NCI-H2081 treated with DMSO at 0.1 percent for 48 hours (cell line): ENCODE results near the gene TTLL8.
"Not testable (repeated sequence)": the region's sequence is repeated elsewhere in the genome, so short reads cannot be mapped to it uniquely, and the experiment has no call there.

ENCODE experiments used
- DNase-seq: peaks from one replicate; lab custom pipeline; 2025; lab: John Stamatoyannopoulos, UW

Gene TTLL8

GRCh38 chr22:49983148-49984042, 74.7 kb downstream of the TTLL8 start:
- DNase-seq: no peak

GRCh38 chr22:49981799-49982198, 76.3 kb downstream of the TTLL8 start:
- DNase-seq: not testable (repeated sequence)

GRCh38 chr22:49979587-49980264, 78.4 kb downstream of the TTLL8 start:
- no peak for DNase-seq

- no peak for DNase-seq
Observed at GRCh38 chr22:49977578-49977977, 80.5 kb downstream of the TTLL8 start.

GRCh38 chr22:49976439-49977175, 81.5 kb downstream of the TTLL8 start:
- DNase-seq: no peak

GRCh38 chr22:49975543-49976389, 82.3 kb downstream of the TTLL8 start:
- no peak for DNase-seq

GRCh38 chr22:49973018-49973961, 84.8 kb downstream of the TTLL8 start:
- DNase-seq: no peak

- no peak for DNase-seq
Observed at GRCh38 chr22:49972163-49973017, 85.7 kb downstream of the TTLL8 start.

- no peak for DNase-seq
Observed at GRCh38 chr22:49971232-49972162, 86.6 kb downstream of the TTLL8 start.

- no peak for DNase-seq
Observed at GRCh38 chr22:49970528-49971231, 87.4 kb downstream of the TTLL8 start.

GRCh38 chr22:49969751-49970527, 88.2 kb downstream of the TTLL8 start:
- DNase-seq: no peak

GRCh38 chr22:49968831-49969661, 89.1 kb downstream of the TTLL8 start:
- DNase-seq: no peak
